Renal cortical epithelial cell (primary cell): ENCODE data around the gene MEIS2. TPM values are rescaled to one million over a fixed set of nuclear protein-coding genes. Genes with fewer than 3 reads are reported as not detected.

Source experiments
- DNase-seq: peaks from one replicate; pipeline ENCODE4 v3.0.0-alpha.2; 2011; ENCODE audit warnings: low read depth
- total RNA-seq: library from RNA; depleted of rRNA; stranded (reverse); fragments of >200 nt; gene quantifications from 2 replicates; pipeline ENCODE4 v1.2.3, GENCODE V29; 2014

MEIS2 gene
- total RNA-seq, 1 donor from 2014 or later: 2.6 TPM

DNA sequence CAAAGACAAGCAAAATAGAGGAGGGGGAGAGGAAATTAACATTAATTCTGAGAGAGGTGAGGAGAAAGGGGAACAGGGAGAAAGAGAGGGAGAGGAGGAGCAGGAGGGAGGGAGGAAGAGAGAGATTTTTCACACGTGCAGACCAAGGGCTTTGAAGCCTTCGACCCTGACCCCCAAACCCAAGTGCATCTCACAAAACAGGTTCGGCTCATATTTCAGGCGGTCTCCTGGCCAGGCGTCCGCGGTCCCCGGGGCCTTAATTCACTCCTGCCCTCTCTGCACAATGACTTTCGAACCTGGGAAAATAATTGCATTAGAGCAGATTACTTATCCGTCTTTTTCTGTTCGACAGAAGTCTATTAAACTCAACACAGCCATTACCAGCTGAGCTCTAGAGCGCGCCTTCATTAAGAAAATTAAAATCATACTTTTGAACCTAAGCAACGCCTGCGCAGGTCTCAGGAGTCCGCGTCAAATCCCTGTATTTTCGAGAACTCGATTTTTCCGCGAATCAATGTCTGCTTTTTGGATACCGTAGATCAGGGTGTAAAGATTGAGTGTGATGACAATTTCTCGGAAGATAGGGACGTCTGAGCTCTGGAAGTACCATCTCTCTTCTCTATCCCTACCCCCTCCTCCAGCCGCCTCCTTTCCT lies 220.7 kb downstream of the MEIS2 start:
- no peak for DNase-seq

DNA sequence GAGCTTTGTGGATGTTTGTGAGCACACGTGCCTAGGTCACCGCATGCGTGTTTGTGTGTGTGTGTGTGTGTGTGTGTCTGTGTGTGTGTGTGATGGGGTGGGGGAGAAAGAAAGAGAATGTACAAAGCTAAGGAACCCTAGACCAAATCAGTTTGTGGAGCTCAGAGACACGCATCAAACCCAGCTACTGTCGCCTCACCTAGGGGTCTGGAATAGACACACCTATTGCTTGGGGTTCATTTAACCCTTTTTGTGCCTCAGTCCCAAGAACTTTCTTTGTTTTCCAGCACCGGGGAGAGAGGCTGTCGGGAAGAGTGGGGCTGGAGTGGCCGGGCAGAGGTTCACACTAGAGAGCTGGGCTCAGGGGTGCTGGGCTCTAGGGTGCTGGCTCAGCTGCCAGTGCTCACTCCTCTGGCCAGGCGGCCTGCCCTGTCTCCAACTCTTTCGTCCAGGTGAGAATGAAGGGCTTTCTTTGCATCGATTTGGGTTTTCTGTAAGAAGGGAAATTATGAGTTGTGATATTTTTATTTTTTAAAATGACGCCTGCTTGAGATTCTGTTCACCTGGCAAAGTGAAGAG lies 221.6 kb downstream of the MEIS2 start:
- no peak for DNase-seq

- DNase-seq: no peak
Measured at GRCh38 chr15:36877796-36878683, 222.3 kb downstream of the MEIS2 start.

DNA sequence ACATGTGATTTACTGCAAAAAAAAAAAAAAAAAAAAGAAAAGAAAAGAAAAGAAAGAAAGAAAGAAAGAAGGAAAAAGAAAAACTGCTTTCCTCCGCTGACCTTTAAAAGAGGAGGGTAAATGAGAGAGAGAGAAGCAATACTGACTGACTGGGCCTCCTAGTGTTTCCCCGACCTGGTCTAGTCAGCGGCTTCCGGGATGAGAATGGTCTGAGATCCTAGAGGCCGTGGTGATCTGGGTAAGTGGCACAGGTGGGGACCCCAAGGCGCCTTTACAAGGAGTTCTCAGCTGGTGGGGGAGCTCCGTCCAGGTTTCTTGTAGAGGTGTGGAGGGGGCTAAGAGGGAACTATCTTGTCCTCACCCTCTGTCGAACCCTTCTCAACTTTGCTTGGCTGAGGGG lies 223.1 kb downstream of the MEIS2 start:
- no peak for DNase-seq

DNA sequence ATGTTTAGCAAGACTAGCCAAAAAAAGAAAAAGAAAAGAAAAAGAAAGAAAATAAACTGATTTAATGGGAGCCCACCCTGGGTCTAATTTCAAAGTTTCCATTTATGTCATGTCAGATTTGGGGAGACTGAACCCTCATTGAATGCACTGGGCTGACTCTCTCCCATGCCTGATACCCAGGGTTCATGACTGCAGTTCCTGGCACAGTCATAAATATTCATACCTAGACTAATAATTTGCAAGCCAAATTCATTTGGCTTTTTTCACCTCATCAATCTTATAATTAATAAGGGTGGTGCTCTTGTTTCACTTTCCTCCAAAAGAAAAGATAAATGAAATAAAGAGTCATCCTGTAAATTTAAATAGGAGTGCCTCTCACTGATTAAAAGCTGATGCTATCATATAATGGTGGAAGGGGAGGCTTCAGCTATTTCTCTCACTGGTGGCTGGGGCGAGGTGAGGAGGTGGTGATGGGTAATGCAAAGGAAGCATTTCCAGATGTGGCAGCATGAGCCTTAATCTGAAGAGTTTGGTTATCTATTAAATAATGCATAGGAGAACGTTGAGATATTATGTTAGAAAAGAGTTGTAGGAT lies 224.5 kb downstream of the MEIS2 start:
- DNase-seq: no peak

- no peak for DNase-seq
Measured at GRCh38 chr15:36874930-36875329, 225.4 kb downstream of the MEIS2 start.

DNA sequence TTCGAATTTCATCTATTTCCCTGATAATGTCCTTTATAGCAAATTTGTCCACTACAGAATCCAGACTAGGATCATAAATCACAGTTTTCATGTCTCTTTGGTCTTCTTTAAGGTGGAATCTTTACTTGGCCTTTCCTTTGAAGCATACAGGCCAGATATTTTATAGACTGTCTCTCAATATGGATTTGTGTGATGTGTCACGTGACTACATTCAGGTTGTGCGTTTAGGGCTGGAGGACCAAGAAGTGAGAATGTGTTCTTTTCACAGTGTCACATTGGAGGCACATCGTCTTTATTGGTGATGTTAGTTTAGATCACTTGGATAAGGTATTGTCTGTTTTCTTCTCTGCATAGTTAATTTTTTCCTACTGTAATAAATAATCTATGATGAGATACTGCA lies 232.9 kb downstream of the MEIS2 start:
- no peak for DNase-seq

DNA sequence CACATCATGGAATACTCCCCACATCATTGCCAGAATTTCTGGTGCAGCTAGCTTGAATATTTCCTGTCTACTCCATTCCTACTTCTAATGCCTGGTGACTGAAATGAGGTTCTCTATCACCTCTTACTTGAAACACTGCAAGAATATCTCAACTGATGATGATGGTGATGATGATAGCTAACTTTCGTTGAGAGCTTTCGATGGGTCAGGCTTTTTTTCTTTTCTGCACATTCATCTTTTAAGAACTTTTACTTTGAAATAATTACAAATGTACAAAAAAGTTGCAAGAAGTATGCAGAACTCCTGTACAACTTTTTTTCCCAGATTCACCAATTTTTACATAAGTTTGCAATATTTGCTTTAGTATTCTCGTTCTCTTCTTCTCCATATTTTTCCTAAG lies 233.5 kb downstream of the MEIS2 start:
- no peak for DNase-seq

DNA sequence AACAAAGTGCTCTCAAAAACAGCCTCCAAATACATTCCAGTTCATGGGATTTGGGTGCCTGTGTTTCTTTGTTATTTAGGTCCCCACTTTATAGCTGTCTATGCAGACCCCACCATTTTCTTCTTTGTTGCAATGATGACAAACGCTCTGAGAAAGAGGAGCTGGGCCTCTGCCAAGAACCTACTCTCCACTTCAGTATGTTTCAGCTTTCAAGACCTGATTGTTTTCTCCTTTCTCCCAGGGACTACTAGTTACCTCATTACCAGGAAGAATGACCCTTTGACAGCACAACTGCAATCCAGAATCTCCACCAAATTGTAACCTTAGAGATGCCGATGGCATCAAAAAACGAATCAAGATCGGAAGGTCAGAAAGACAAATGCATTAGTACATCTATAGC lies 236.8 kb downstream of the MEIS2 start:
- no peak for DNase-seq

DNA sequence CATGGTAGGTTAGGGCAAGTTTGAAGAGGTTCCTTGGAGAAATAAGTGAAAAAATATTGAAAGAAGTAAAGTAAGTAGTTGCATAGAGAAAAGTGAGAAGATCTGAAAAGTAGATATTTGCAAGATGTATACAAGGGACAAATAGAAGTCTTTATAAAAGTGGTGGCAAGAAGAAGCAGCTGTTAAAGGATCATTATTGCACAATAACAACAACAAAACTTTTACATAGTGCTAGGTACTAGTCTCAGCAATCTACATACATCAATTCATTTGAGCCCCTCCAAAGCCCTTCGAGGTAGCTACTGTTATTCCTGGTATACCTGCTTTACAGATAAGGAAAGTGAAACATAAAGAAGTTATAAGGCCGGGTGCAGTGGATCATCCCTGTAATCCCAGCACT lies 239.6 kb downstream of the MEIS2 start:
- no peak for DNase-seq

- no peak for DNase-seq
Measured at GRCh38 chr15:36858423-36858822, 241.9 kb downstream of the MEIS2 start.

- DNase-seq: no peak
Measured at GRCh38 chr15:36856339-36856973, 243.9 kb downstream of the MEIS2 start.

GRCh38 chr15:36850864-36851263 lies 249.5 kb downstream of the MEIS2 start:
- no peak for DNase-seq

DNA sequence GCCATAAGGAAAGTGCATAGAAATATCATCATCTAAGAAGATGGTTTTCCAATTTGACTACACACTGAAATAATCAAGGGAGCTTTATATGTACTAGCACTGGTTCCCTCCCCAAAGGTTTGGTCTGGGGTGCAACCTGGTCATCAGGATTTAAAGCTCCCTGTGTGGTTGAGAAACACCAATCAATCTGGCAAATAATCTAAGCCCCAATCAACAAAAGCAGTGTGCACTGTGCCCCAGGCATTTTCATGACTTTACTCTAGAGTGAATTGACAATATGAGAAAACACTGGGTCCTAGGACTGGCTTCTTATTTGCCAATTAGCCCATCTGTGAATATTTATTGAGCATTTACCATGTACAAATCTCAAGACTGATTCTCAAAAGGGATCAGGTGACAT lies 255.1 kb downstream of the MEIS2 start:
- DNase-seq: no peak

DNA sequence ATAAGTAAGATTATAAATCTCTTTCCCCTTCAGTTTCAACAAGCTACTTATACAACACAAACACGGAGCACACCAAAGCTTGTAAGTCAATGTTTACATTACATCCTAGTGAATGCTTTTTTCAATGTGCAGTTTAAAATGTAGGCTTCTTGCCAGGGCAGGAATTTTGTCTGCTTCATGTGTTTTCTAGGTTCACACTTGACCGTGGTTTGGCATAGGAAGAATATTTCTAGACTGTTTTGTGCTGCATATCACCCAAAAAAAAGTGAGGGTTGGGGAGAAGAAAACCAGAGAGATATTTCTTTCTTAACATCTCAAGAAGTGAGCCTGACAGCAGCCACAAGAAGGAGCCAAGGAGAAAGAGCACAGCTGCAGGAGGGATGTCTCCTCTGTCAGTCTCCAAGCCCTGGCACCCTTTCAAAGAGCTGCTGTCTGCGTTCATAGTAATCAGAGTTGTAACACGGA lies 255.8 kb downstream of the MEIS2 start:
- no peak for DNase-seq

DNA sequence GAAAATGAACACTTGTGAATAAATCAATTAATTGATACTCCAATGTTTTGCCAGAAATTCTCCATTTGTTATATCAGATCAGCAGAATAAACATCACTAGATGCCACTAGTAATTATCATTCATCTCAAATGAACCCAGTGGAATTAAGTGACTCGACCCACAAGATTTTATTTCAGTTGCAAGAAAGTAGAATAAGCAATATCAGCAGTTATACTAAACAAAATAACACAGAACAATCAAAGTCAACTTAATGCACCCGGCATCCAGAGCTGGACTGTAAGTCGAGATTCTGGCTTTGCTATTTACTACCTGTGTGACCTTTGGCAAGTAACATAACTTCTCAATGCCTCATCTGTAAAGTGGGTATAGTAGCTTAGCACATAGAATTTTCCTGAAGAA lies 256.5 kb downstream of the MEIS2 start:
- no peak for DNase-seq

DNA sequence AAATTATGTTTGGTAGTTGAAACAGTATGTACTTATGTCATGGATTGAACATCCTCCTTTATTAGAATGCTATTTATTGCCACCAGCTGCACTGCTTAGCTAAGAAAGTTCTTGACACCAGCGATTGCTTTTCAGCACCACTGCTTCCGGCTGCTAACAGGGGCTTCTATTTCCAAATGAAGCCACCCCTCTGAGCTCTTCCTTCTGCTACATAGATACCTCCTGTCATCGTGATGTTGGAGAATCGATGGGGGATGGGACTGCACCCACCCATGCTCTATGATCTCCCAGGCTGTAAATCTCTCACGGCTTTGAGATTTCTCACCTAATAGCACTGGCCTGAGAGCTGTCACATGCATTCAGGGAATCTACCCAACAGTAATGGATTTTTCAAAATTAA lies 259.2 kb downstream of the MEIS2 start:
- DNase-seq: no peak
